PC-9 (cell line): ENCODE data around the gene MMAB. TPM values are rescaled to one million over a fixed set of nuclear protein-coding genes. Genes with fewer than 3 reads are reported as not detected.

Experiments
- BruUV-seq: library from RNA; stranded (reverse); fragments of 400-500 nt; replicated peaks from 2 replicates; lab custom pipeline; 2021; lab: Mats Ljungman, UMichigan
- CTCF ChIA-PET: fragments of 300-600 bp; sonication (Branson Sonifier 250); formaldehyde crosslinking; loops from one replicate; lab custom pipeline; 2022; ENCODE audit warnings: antibody characterized with exemption; lab: Charles Lee
- POLR2A ChIA-PET: fragments of 300-600 bp; sonication (Branson Sonifier 250); formaldehyde crosslinking; loops from one replicate; lab custom pipeline; 2022; ENCODE audit warnings: antibody characterized with exemption; ENCODE audit not compliant: unreplicated experiment; lab: Charles Lee
- DNase-seq, 2 experiments: peaks; one replicate each; pipeline versions ENCODE4 v3.0.0 to v3.0.0-alpha.2; 2015 to 2022; ENCODE audit warnings: mixed read lengths in 1 of 2
- H2AFZ ChIP-seq: fragments of 200-600 bp; sonication (generic); 2 replicates; pipeline ENCODE4 v1.8.1; 2017; ENCODE audit warnings: antibody characterized with exemption
- H3F3A ChIP-seq: fragments of 200-600 bp; sonication (generic); 2 replicates; pipeline ENCODE4 v1.8.1; 2017; ENCODE audit warnings: antibody characterized with exemption, mild to moderate bottlenecking, low read depth; ENCODE audit not compliant: insufficient read depth
- H3K27ac ChIP-seq: fragments of 200-600 bp; sonication (generic); 2 replicates; pipeline ENCODE4 v1.6.1; 2016; ENCODE audit warnings: mixed run types
- H3K27me3 ChIP-seq: fragments of 200-600 bp; sonication (generic); 2 replicates; pipeline ENCODE4 v1.6.1; 2016; ENCODE audit warnings: low read depth, mixed run types; ENCODE audit not compliant: insufficient read depth
- H3K36me3 ChIP-seq: fragments of 200-600 bp; sonication (generic); 2 replicates; pipeline ENCODE4 v1.6.1; 2016; ENCODE audit warnings: low read depth, mixed run types
- H3K4me1 ChIP-seq: fragments of 200-600 bp; sonication (generic); replicated peaks from 2 replicates; pipeline ENCODE4 v1.6.1; 2016; ENCODE audit warnings: mixed run types; ENCODE audit not compliant: insufficient read depth
- H3K4me2 ChIP-seq: fragments of 200-600 bp; sonication (generic); 2 replicates; pipeline ENCODE4 v1.6.1; 2017; ENCODE audit warnings: mixed run types
- H3K4me3 ChIP-seq: fragments of 200-600 bp; sonication (generic); 2 replicates; pipeline ENCODE4 v1.6.1; 2016; ENCODE audit warnings: mixed run types
- H3K79me2 ChIP-seq: fragments of 200-600 bp; sonication (generic); 2 replicates; pipeline ENCODE4 v1.6.1; 2017; ENCODE audit warnings: low read depth, mixed run types
- H3K9me2 ChIP-seq: fragments of 200-600 bp; sonication (generic); 2 replicates; pipeline ENCODE4 v1.8.1; 2017; ENCODE audit warnings: mild to moderate bottlenecking; ENCODE audit not compliant: insufficient read depth
- H3K9me3 ChIP-seq: fragments of 200-600 bp; sonication (generic); 2 replicates; pipeline ENCODE4 v1.8.1; 2016; ENCODE audit warnings: low read depth; ENCODE audit not compliant: insufficient read depth
- H4K20me1 ChIP-seq: fragments of 200-600 bp; sonication (generic); 2 replicates; pipeline ENCODE4 v1.8.1; 2017; ENCODE audit not compliant: insufficient read depth
- EZH2 ChIP-seq: fragments of 200-600 bp; sonication (generic); IDR thresholded peaks from 2 replicates; pipeline ENCODE4 v1.8.0; 2017; ENCODE audit warnings: antibody characterized with exemption, low read depth
- intact Hi-C: fragments of 100-400 bp; cut with micrococcal nuclease; formaldehyde crosslinking; loops from one replicate; pipeline ENCODE4 v1.10.0; 2022; ENCODE audit not compliant: unreplicated experiment
- total RNA-seq: library from RNA; stranded (reverse); gene quantifications from 2 replicates; pipeline ENCODE4 v1.2.3, GENCODE V29; 2021
- TF ChIP-seq, protein P1 (sequence below): fragments of 200-600 bp; sonication (generic); conservative IDR thresholded peaks from 2 replicates; pipeline ENCODE4 v1.6.1; 2017; ENCODE audit warnings: mixed run types, antibody characterized with exemption, mild to moderate bottlenecking, moderate library complexity

The MMAB gene
- total RNA-seq, 1 experiment from 2014 or later: 84.3 TPM

- Histone ChIP-seq H3K79me2 (no peaks in the 10 kb centered on the region), H2AFZ (no peak overlapping the region), H3K4me1 (peaks cover 23% of the 10 kb centered on the region), H3K27me3 (no peaks in the 10 kb centered on the region), H3K4me3 (no peak overlapping the region), H3K36me3 (no peaks in the 10 kb centered on the region), H3K9me2 (no peaks in the 10 kb centered on the region), H3K9me3 (no peaks in the 10 kb centered on the region), H3K27ac (no peak overlapping the region), H4K20me1 (no peaks in the 10 kb centered on the region), H3K4me2 (no peak overlapping the region), H3F3A (peaks cover 15% of the 10 kb centered on the region; the same call in 1 of the 2 replicates)
- ChIA-PET POLR2A (interaction anchor here (0.5 to 0.6 kb wide), 3 partner anchors 9 to 97 kb away, joined by 3 to 14 read pairs (median 4); no protein-coding TSS in a partner anchor), CTCF (no interaction called here)
- TF ChIP-seq EZH2: no peak
- TF ChIP-seq, protein P1, sequence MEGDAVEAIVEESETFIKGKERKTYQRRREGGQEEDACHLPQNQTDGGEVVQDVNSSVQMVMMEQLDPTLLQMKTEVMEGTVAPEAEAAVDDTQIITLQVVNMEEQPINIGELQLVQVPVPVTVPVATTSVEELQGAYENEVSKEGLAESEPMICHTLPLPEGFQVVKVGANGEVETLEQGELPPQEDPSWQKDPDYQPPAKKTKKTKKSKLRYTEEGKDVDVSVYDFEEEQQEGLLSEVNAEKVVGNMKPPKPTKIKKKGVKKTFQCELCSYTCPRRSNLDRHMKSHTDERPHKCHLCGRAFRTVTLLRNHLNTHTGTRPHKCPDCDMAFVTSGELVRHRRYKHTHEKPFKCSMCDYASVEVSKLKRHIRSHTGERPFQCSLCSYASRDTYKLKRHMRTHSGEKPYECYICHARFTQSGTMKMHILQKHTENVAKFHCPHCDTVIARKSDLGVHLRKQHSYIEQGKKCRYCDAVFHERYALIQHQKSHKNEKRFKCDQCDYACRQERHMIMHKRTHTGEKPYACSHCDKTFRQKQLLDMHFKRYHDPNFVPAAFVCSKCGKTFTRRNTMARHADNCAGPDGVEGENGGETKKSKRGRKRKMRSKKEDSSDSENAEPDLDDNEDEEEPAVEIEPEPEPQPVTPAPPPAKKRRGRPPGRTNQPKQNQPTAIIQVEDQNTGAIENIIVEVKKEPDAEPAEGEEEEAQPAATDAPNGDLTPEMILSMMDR: no peak
- no TSS peak for BruUV-seq
- no peak for DNase-seq
- intact Hi-C loops: no loop called here
Measured at GRCh38 chr12:109540526-109541412, 32.5 kb downstream of the MMAB start.

GRCh38 chr12:109539508-109539907 is 33.8 kb downstream of the MMAB start:
- H3K4me1 ChIP-seq: peaks cover 10% of the 10 kb centered on the region
- intact Hi-C loops: no loop called here
- H3K27ac ChIP-seq: no peak overlapping the region
- ChIA-PET POLR2A (interaction anchor here (0.7 kb wide), 1 partner anchor 86 kb away, joined by 3 read pairs; no protein-coding TSS in a partner anchor), CTCF (no interaction called here)
- no peaks in the 10 kb centered on the region for H3K79me2 ChIP-seq
- BruUV-seq: no TSS peak
- no peaks in the 10 kb centered on the region for H3K27me3 ChIP-seq
- H2AFZ ChIP-seq: no peak overlapping the region
- no peaks in the 10 kb centered on the region for H3K9me2 ChIP-seq
- peaks cover 3% of the 10 kb centered on the region; the same call in 1 of the 2 replicates for H3F3A ChIP-seq
- no peaks in the 10 kb centered on the region for H3K36me3 ChIP-seq
- TF ChIP-seq, protein P1: no peak
- TF ChIP-seq EZH2: no peak
- no peaks in the 10 kb centered on the region for H3K9me3 ChIP-seq
- H3K4me3 ChIP-seq: no peak overlapping the region
- no peak for DNase-seq
- no peak overlapping the region for H3K4me2 ChIP-seq
- H4K20me1 ChIP-seq: no peaks in the 10 kb centered on the region

DNA sequence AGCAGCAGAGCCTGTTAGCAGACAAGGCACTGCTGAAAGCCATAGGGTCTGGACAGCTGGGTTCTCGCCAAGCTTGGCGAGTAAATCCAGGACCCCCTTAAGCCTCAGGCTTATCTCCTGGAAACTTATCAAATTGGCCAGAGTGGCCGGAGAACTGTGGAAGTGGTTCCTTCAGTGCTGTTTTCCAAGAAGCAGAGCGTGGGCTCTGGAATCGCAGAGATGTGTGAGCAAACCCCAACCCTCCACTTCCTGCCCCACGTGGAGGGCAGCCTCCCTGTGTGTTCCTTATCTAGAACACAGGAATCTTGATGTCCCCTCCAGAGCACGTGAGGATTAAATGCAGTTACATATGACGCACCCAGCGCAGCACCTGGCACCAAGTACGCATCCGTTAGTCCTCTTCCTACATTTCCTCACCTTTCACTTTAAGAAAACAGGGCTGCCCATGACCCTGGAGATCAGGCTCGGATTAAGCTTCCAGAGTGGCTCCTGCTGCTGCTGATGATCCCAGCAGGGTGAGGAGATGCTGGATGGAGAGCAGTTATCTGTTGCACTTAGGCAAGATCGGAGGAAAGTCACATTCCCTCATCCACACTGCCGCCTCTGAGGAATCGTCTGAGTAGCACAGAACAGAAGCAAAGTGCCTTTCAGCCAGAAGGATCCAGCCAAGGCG is 35.0 kb downstream of the MMAB start:
- no peak overlapping the region for H3K27ac ChIP-seq
- no peaks in the 10 kb centered on the region for H3K36me3 ChIP-seq
- no peak for DNase-seq
- intact Hi-C loops: no loop called here
- BruUV-seq: no TSS peak
- no peaks in the 10 kb centered on the region for H3K9me2 ChIP-seq
- H3K4me3 ChIP-seq: no peak overlapping the region
- no peak overlapping the region for H3K4me2 ChIP-seq
- no peaks in the 10 kb centered on the region for H3K9me3 ChIP-seq
- no peak for TF ChIP-seq EZH2
- TF ChIP-seq, protein P1: no peak
- H3F3A ChIP-seq: no peaks in the 10 kb centered on the region
- no peaks in the 10 kb centered on the region for H4K20me1 ChIP-seq
- no peak overlapping the region for H2AFZ ChIP-seq
- no peaks in the 10 kb centered on the region for H3K79me2 ChIP-seq
- H3K4me1 ChIP-seq: peaks cover 7% of the 10 kb centered on the region
- POLR2A ChIA-PET: no interaction called here
- H3K27me3 ChIP-seq: no peaks in the 10 kb centered on the region
- CTCF ChIA-PET: no interaction called here
